HepG2 (cell line): ENCODE data around the gene DHRS4L2. TPM values are rescaled to one million over a fixed set of nuclear protein-coding genes. Genes with fewer than 3 reads are reported as not detected.

Experiments
- KDM1A ChIP-seq: IDR thresholded peaks from 2 replicates; pipeline ENCODE4 v1.6.1; 2016; ENCODE audit warnings: missing compliant biosample characterization
- TOE1 ChIP-seq: sonication (generic); formaldehyde crosslinking; IDR thresholded peaks from 2 replicates; pipeline ENCODE4 v1.4.0; 2020; ENCODE audit warnings: mild to moderate bottlenecking, missing genetic modification reagents
- ZNF235 ChIP-seq: sonication (generic); formaldehyde crosslinking; IDR thresholded peaks from 2 replicates; pipeline ENCODE4 v1.8.1; 2023; ENCODE audit warnings: mild to moderate bottlenecking, missing genetic modification reagents, borderline replicate concordance
- ZNF331 ChIP-seq: sonication (generic); formaldehyde crosslinking; IDR thresholded peaks from 2 replicates; pipeline ENCODE4 v1.4.0; 2020; ENCODE audit warnings: missing genetic modification reagents
- ZNF614 ChIP-seq: IDR thresholded peaks from 2 replicates; pipeline ENCODE4 v1.6.1; 2018; ENCODE audit warnings: missing biosample characterization, missing genetic modification reagents, inconsistent platforms, borderline replicate concordance
- polyA plus RNA-seq, 8 experiments: library from polyadenylated mRNA; depleted of rRNA in 3 of 8; stranded (reverse) in 7 of 8; unstranded in 1 of 8; fragments of >200 nt; fragmentation: Illumina TruSeq in 4 of 8; extraction: Trizol in 4 of 8; gene quantifications; 2 replicates each; pipeline versions ENCODE4 v1.2.1 to v1.2.3, GENCODE V29; 2011 to 2016; ENCODE audit warnings: low read depth in 4 of 8, missing spikeins in 1 of 8, mixed read lengths in 1 of 8; ENCODE audit not compliant: insufficient read depth in 1 of 8
- total RNA-seq, 5 experiments: library from RNA; depleted of rRNA; stranded (reverse); fragments of >200 nt; fragmentation: Illumina TruSeq; extraction: Trizol; gene quantifications; 2 replicates each; pipeline ENCODE4 v1.2.3, GENCODE V29; 2016; ENCODE audit warnings: low read depth in 1 of 5
- TF ChIP-seq, protein P1 (sequence below): sonication (generic); formaldehyde crosslinking; IDR thresholded peaks from 2 replicates; pipeline ENCODE4 v1.4.0; 2020; ENCODE audit warnings: mild to moderate bottlenecking, missing genetic modification reagents
- TF ChIP-seq, protein P2 (sequence below): sonication (generic); formaldehyde crosslinking; IDR thresholded peaks from 2 replicates; pipeline ENCODE4 v1.4.0; 2020; ENCODE audit warnings: missing genetic modification reagents
- TF ChIP-seq, protein P3 (sequence below): sonication (generic); formaldehyde crosslinking; IDR thresholded peaks from 2 replicates; pipeline ENCODE4 v1.5.1; 2020; ENCODE audit warnings: mild to moderate bottlenecking, missing genetic modification reagents, moderate library complexity

Gene DHRS4L2
- total and polyA plus RNA-seq, 2 of the 13 experiments (the other 11 are each of a cell fraction or from before 2014, with no cell fraction given) = 24.7 to 38.2 TPM

DNA sequence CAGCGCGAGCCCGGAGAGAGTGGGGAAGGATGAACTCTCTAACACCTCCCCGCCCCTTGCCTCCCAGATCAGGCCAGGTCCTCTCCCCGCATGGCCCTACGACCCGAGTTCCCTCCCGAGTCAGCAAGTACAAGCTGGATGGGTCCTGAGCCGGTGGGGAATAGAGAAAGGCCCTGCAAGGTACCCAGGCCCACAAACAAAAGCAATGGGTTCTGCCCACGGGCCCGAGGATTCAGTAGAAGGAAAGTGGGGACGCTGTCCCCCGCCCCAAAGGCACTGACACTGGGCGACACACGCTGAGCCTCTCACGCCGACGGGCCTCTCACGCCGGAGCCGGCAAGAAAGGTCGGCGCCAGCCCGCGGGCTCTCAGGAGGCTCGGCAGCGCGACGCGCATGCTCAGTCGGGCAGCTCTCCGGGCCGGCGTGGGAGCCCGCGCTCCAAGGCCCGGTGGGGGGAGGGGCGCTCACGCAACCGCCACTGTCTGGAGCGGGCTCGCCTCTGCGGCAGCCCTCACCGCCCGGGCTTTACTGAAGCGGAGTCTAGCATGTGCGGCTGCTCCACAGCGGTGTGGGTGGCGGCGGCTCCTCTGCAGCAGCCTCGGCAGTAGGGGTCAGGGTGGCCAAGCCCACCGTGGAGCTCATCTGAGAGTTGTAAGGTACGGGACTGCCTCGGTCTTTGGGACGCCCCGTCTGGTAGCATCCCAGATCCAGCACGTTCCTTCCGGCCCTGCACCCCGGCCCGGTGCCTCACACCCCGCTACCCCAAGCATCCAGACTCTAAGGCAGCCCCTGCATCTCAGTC, 19.0 kb upstream of the DHRS4L2 start (continued):
- TF ChIP-seq, protein P1, sequence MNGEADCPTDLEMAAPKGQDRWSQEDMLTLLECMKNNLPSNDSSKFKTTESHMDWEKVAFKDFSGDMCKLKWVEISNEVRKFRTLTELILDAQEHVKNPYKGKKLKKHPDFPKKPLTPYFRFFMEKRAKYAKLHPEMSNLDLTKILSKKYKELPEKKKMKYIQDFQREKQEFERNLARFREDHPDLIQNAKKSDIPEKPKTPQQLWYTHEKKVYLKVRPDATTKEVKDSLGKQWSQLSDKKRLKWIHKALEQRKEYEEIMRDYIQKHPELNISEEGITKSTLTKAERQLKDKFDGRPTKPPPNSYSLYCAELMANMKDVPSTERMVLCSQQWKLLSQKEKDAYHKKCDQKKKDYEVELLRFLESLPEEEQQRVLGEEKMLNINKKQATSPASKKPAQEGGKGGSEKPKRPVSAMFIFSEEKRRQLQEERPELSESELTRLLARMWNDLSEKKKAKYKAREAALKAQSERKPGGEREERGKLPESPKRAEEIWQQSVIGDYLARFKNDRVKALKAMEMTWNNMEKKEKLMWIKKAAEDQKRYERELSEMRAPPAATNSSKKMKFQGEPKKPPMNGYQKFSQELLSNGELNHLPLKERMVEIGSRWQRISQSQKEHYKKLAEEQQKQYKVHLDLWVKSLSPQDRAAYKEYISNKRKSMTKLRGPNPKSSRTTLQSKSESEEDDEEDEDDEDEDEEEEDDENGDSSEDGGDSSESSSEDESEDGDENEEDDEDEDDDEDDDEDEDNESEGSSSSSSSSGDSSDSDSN (CRISPR knock-in tag) = peak; percentile 44; the same call in 1 of the 2 replicates
- TF ChIP-seq ZNF235 (CRISPR knock-in tag) (0 out of 2 replicates have a peak, but pooled peaks have one; percentile 39), ZNF614 (peak; percentile 82; the same call in 1 of the 2 replicates), ZNF331 (peak; percentile 93), TOE1 (0 out of 2 replicates have a peak, but pooled peaks have one; percentile 72), KDM1A (CRISPR knock-in tag) (0 out of 2 replicates have a peak, but pooled peaks have one; percentile 22)
- TF ChIP-seq, protein P2, sequence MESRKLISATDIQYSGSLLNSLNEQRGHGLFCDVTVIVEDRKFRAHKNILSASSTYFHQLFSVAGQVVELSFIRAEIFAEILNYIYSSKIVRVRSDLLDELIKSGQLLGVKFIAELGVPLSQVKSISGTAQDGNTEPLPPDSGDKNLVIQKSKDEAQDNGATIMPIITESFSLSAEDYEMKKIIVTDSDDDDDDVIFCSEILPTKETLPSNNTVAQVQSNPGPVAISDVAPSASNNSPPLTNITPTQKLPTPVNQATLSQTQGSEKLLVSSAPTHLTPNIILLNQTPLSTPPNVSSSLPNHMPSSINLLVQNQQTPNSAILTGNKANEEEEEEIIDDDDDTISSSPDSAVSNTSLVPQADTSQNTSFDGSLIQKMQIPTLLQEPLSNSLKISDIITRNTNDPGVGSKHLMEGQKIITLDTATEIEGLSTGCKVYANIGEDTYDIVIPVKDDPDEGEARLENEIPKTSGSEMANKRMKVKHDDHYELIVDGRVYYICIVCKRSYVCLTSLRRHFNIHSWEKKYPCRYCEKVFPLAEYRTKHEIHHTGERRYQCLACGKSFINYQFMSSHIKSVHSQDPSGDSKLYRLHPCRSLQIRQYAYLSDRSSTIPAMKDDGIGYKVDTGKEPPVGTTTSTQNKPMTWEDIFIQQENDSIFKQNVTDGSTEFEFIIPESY = peak; percentile 95
- TF ChIP-seq, protein P3, sequence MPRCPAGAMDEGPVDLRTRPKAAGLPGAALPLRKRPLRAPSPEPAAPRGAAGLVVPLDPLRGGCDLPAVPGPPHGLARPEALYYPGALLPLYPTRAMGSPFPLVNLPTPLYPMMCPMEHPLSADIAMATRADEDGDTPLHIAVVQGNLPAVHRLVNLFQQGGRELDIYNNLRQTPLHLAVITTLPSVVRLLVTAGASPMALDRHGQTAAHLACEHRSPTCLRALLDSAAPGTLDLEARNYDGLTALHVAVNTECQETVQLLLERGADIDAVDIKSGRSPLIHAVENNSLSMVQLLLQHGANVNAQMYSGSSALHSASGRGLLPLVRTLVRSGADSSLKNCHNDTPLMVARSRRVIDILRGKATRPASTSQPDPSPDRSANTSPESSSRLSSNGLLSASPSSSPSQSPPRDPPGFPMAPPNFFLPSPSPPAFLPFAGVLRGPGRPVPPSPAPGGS = peak; percentile 64; the same call in 1 of the 2 replicates
